Suprapubic skin (tissue), 4 donors: ENCODE results near the gene KIRREL3. TPM values are rescaled to one million over a fixed set of nuclear protein-coding genes. Genes with fewer than 3 reads are reported as not detected.

Experiments
- DNase-seq, 2 donors: peaks; one replicate each; pipeline ENCODE4 v3.0.0-alpha.2; 2019; ENCODE audit warnings: low spot score in 2 of 2
- H3K27ac ChIP-seq: fragments of 200-600 bp; sonication (generic); one replicate; pipeline ENCODE4 v1.5.1; 2019
- H3K27me3 ChIP-seq: fragments of 200-600 bp; sonication (generic); one replicate; pipeline ENCODE4 v1.5.1; 2019
- H3K36me3 ChIP-seq: fragments of 200-600 bp; sonication (generic); one replicate; pipeline ENCODE4 v1.5.1; 2019
- H3K4me1 ChIP-seq: fragments of 200-600 bp; sonication (generic); one replicate; pipeline ENCODE4 v1.5.1; 2019
- H3K4me3 ChIP-seq: fragments of 200-600 bp; sonication (generic); one replicate; pipeline ENCODE4 v1.5.1; 2019; ENCODE audit warnings: mild to moderate bottlenecking
- H3K9me3 ChIP-seq: fragments of 200-600 bp; sonication (generic); one replicate; pipeline ENCODE4 v1.5.1; 2019
- CTCF ChIP-seq, 2 donors: fragments of 200-600 bp in 1 of 2; fragments of 450-650 bp in 1 of 2; sonication (generic) in 1 of 2; IDR thresholded peaks; one replicate each; pipeline ENCODE4 v1.5.1; 2016 to 2019; ENCODE audit warnings: antibody characterized with exemption in 2 of 2, mild to moderate bottlenecking in 1 of 2, moderate library complexity in 1 of 2
- EP300 ChIP-seq: sonication (generic); formaldehyde crosslinking; IDR thresholded peaks from one replicate; pipeline ENCODE4 v1.6.1; 2017; ENCODE audit warnings: antibody characterized with exemption
- POLR2A ChIP-seq, 2 donors: fragments of 450-650 bp; IDR thresholded peaks; one replicate each; pipeline ENCODE4 v1.6.1; 2017; ENCODE audit warnings: antibody characterized with exemption in 2 of 2, mild to moderate bottlenecking in 2 of 2, moderate library complexity in 2 of 2
- POLR2AphosphoS5 ChIP-seq, 3 donors: sonication (generic); formaldehyde crosslinking; IDR thresholded peaks; one replicate each; pipeline ENCODE4 v1.6.1; 2017; ENCODE audit warnings: antibody characterized with exemption in 3 of 3
- WGBS: methylation state at CpG from one replicate; pipeline ENCODE4 v1.1.5; 2018; 5-methylcytosine and 5-hydroxymethylcytosine counted together
- total RNA-seq, 4 donors: library from RNA; depleted of rRNA; stranded (reverse); fragments of >200 nt; gene quantifications; one replicate each; pipeline ENCODE4 v1.1.0, GENCODE V29; 2016

Gene KIRREL3
- total RNA-seq, 4 donors from 2014 or later, result 0.17 TPM; not detected in 3

- TF ChIP-seq POLR2A (IDR thresholded peaks at IDR 0.05) (no peak), POLR2AphosphoS5 (IDR thresholded peaks at IDR 0.05) (no peak), EP300 (no peak), CTCF (IDR thresholded peaks at IDR 0.05) (no peak)
- DNase-seq, result no peak
- peaks cover 43% of the 10 kb centered on the region for H3K27me3 ChIP-seq
Measured at GRCh38 chr11:126502982-126503381, 497.6 kb downstream of the KIRREL3 start.

GRCh38 chr11:126502159-126502558 lies 498.4 kb downstream of the KIRREL3 start:
- H3K27me3 ChIP-seq, result peaks cover 39% of the 10 kb centered on the region
- H3K27ac ChIP-seq, result no peak overlapping the region
- H3K4me3 ChIP-seq, result no peak overlapping the region
- TF ChIP-seq CTCF (IDR thresholded peaks at IDR 0.05) (no peak), POLR2A (IDR thresholded peaks at IDR 0.05) (no peak), EP300 (no peak), POLR2AphosphoS5 (IDR thresholded peaks at IDR 0.05) (no peak)
- peaks cover 10% of the 10 kb centered on the region for H3K9me3 ChIP-seq
- H3K36me3 ChIP-seq, result no peaks in the 10 kb centered on the region
- DNase-seq, result no peak
- 56% methylated on average over 2 of the region's 2 CpGs for WGBS
- H3K4me1 ChIP-seq, result no peaks in the 10 kb centered on the region

More at GRCh38 chr11:126502982-126503381, 497.6 kb downstream of the KIRREL3 start:
- Histone ChIP-seq H3K4me1 (no peaks in the 10 kb centered on the region), H3K4me3 (no peak overlapping the region), H3K9me3 (peaks cover 13% of the 10 kb centered on the region), H3K27ac (no peak overlapping the region), H3K36me3 (no peaks in the 10 kb centered on the region)
- 46% methylated on average over 5 of the region's 5 CpGs for WGBS

- no peak for TF ChIP-seq POLR2AphosphoS5 (IDR thresholded peaks at IDR 0.05)
- no peaks in the 10 kb centered on the region for H3K4me1 ChIP-seq
- 74% methylated on average over 6 of the region's 6 CpGs for WGBS
Measured at GRCh38 chr11:126501641-126502040, 498.9 kb downstream of the KIRREL3 start.

GRCh38 chr11:126500981-126501380 lies 499.6 kb downstream of the KIRREL3 start:
- TF ChIP-seq POLR2A (IDR thresholded peaks at IDR 0.05) (no peak), CTCF (IDR thresholded peaks at IDR 0.05) (no peak), POLR2AphosphoS5 (IDR thresholded peaks at IDR 0.05) (no peak), EP300 (no peak)
- 80% methylated on average over 10 of the region's 10 CpGs for WGBS

More at GRCh38 chr11:126501641-126502040, 498.9 kb downstream of the KIRREL3 start:
- DNase-seq, result no peak
- Histone ChIP-seq H3K27ac (no peak overlapping the region), H3K36me3 (no peaks in the 10 kb centered on the region), H3K4me3 (no peak overlapping the region), H3K9me3 (peaks cover 4% of the 10 kb centered on the region), H3K27me3 (peaks cover 34% of the 10 kb centered on the region)

GRCh38 chr11:126499131-126499752 lies 501.3 kb downstream of the KIRREL3 start:
- WGBS, result 57% methylated on average over 19 of the region's 19 CpGs
- DNase-seq, result no peak
- peaks cover 3% of the 10 kb centered on the region for H3K9me3 ChIP-seq
- no peak overlapping the region for H3K4me3 ChIP-seq
- no peak overlapping the region for H3K27ac ChIP-seq
- H3K27me3 ChIP-seq, result peaks cover 33% of the 10 kb centered on the region
- no peak for TF ChIP-seq POLR2AphosphoS5 (IDR thresholded peaks at IDR 0.05)
- no peaks in the 10 kb centered on the region for H3K36me3 ChIP-seq
- no peaks in the 10 kb centered on the region for H3K4me1 ChIP-seq

More at GRCh38 chr11:126500981-126501380, 499.6 kb downstream of the KIRREL3 start:
- H3K27ac ChIP-seq, result no peak overlapping the region
- no peaks in the 10 kb centered on the region for H3K4me1 ChIP-seq
- peaks cover 33% of the 10 kb centered on the region for H3K27me3 ChIP-seq
- peaks cover 3% of the 10 kb centered on the region for H3K9me3 ChIP-seq
- no peak overlapping the region for H3K4me3 ChIP-seq
- H3K36me3 ChIP-seq, result no peaks in the 10 kb centered on the region
- DNase-seq, result no peak

- H3K36me3 ChIP-seq, result no peaks in the 10 kb centered on the region
- no peaks in the 10 kb centered on the region for H3K9me3 ChIP-seq
- DNase-seq, result no peak
- peaks cover 27% of the 10 kb centered on the region for H3K27me3 ChIP-seq
- no peak overlapping the region for H3K4me3 ChIP-seq
- H3K27ac ChIP-seq, result no peak overlapping the region
- 70% methylated on average over 9 of the region's 9 CpGs for WGBS
- H3K4me1 ChIP-seq, result no peaks in the 10 kb centered on the region
- TF ChIP-seq CTCF (IDR thresholded peaks at IDR 0.05) (no peak), POLR2AphosphoS5 (IDR thresholded peaks at IDR 0.05) (no peak), POLR2A (IDR thresholded peaks at IDR 0.05) (no peak), EP300 (no peak)
Measured at GRCh38 chr11:126498281-126498680, 502.3 kb downstream of the KIRREL3 start.
